NCI-H2227 treated with DMSO at 0.1 percent for 48 hours (cell line): Measurements from ENCODE around the gene ATP6V1F.

Source experiments
- DNase-seq: peaks from one replicate; lab custom pipeline; 2025; lab: John Stamatoyannopoulos, UW

Gene ATP6V1F

DNA sequence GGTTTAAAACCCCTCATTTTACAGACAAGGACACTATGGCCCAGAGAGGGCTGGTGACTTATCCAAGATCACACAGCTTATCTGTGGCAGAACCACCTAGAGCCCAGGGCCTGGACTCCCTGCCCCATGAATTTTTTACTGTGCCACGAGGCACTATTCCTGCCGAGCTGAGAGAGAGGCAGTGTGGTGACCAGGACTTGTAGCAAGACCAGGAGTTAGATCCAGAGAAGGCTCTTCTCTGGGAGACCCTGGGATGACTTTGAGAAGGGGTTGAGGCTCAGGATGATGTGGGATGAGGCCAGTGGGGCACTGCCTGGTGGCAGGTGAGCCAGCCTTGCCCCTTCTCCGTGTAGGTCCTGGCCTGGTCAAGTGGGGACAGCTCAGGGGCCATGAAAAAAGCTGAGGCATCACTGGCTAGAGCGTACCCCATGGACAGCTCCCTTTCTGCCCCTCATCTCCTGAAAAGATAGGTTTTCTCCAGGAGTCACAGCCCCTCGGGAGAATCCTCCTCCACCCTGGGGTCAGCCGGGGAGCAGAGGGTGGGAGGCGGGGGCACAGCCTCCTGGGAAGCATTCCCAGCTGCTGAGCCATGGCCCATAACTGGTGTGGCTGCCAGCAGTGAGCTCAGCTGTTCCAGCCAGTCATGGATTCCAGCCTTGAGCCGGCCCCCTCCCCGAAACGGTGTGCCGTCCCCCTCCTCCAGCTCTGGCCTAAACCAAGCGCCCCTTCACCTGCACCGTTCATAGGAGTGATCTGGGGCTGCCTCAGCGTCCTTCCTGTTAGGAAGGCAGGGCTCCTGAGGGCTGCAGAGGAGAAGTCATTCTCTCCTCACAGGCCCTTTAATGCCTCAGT, 26.6 kb upstream of the ATP6V1F start:
- no peak for DNase-seq

DNA sequence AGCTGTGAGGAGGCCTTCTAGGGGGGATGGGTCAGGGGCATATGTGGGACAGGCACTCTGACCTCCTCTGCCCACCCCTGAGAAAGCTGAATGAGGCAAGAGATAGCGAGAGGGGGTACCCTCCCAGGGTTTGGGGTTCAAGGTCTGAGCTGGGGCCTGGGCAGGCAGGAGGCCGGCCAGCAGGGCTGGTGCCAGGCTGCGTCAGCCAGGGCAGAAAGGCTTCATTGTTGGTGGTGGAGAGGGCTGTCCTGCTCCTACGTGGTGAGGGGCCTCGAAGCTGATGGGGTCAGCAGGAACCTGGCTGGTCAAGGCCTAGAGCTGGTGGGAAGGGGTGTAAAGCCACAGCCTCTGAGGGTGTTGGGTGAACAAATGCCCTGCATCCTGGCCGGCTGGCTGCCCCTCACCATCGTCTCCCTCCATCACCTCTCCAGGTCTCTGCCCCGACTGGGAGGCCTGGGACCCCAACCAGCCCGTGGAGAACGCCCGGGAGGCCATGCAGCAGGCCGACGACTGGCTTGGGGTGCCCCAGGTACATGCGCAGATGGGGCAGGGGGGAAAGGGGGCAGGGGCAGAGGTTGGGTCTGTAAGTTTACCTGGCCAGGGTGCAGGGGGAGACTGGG, 25.8 kb upstream of the ATP6V1F start:
- DNase-seq: no peak

DNA sequence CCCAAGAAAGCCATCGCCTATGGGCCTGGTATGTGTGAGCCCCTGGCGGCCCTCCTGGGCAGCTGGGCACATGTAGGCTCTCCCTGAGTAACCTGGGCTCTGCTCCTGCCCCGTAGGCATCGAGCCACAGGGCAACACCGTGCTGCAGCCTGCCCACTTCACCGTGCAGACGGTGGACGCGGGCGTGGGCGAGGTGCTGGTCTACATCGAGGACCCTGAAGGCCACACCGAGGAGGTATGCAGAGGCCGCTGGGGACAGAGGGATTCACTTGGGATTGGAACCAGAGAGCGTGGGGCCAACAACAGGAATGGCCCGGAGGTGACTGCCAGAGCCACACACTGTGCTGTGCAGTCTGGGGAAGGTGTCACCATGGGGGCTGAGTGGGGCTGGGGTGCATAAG, 25.1 kb upstream of the ATP6V1F start:
- no peak for DNase-seq

DNA sequence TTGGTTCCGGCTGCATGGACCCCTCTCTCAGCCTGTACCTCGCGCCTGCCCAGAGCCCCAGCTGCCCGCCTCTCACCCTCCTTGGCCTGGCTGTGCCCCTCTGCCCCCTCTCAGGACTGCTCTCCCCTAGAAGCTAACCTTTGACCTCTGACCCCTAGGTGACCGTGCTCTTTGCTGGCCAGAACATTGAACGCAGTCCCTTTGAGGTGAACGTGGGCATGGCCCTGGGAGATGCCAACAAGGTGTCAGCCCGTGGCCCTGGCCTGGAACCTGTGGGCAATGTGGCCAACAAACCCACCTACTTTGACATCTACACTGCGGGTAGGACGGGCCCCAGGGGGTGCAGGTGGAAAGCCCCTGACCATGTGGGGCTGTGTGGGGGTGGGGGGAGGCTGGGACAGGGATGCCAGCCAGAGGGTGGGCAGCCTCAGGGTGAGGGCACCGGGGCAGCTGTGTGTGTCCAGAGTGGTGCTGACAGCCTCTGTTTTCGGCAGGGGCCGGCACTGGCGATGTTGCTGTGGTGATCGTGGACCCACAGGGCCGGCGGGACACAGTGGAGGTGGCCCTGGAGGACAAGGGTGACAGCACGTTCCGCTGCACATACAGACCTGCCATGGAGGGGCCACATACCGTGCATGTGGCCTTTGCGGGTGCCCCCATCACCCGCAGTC, 24.4 kb upstream of the ATP6V1F start:
- DNase-seq: no peak

DNA sequence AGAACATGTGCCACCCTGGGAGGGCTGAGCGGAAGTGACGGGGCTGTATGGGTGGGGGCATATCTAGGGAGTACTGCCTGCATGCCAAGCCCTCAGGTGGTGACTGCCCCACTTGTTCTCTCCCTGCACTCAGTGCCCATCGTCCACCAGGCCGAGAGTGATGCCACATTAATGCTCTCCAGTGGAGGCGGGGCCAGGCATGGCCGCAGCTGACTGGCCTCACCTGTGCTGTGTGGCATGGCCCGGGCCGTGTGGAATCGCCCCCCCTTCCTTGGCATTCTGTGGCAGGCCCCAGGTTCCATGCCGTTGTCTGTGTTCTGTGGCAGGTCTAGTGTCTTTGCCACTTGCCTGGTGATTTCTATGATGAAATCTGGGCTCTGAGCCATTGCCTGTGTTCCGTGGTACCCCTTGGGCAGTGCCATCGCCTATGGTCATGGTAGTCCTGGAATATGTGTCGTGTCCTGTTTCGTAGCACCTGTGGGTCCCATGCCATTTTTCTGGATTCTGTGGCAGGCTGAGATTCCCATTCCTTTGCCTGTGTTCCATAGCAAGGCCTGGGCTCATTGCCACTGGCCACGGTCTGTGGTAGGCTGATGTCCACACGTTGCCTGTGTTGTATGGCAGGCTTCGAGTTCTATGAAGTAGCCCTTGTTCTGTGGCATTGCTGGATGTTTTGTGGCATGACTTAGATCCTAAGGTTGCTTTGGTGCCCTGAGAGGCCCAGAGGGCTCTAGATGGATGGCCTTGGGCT, 23.5 kb upstream of the ATP6V1F start:
- no peak for DNase-seq

DNA sequence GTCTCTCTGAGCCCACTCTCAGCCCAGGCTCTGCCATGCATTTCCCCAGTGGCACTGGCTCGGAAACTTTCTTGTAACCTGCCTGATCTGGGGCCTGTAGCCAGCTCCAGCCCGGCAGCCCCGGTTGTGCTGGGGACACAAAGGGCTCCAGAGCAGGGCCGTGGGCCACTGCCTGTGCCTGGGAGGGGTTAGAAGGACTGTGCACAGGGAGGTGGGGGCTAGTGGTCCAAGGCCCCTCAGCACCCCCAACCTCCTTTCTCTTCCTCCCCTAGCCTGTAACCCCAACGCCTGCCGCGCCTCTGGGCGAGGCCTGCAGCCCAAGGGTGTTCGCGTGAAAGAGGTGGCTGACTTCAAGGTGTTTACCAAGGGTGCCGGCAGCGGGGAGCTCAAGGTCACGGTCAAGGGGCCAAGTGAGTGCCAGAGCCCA, 22.9 kb upstream of the ATP6V1F start:
- DNase-seq: no peak

DNA sequence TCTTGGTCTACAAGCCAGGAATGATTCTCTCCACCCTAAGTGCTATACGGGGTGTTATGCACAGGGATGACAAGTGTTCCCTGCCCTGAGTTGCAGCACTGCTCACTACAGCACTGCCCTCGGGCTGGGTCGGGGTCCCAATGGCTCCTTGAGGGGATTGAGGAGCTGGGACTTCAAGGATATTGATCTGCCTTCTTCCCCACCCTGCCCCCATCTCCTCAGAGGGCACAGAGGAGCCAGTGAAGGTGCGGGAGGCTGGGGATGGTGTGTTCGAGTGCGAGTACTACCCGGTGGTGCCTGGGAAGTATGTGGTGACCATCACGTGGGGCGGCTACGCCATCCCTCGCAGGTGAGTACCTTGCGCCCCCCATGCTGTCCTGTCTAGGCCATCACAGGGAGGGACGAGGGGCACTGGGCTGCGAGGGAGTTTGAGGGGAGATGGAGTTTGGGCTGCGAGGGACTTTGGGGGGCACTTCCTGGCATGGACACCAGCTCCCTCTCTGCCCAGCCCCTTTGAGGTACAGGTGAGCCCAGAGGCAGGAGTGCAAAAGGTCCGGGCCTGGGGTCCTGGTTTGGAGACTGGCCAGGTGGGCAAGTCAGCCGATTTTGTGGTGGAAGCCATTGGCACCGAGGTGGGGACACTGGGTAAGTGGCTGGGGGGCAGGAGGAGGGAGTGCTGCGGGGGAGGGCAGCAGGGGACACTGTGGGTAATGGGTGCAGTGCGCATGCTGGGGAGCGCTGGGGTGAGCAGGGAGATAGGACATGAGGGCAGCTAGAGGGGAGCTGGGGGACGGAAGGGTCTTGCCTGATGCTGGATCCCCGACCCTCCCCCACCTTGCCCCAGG, 22.1 kb upstream of the ATP6V1F start:
- DNase-seq: no peak

DNA sequence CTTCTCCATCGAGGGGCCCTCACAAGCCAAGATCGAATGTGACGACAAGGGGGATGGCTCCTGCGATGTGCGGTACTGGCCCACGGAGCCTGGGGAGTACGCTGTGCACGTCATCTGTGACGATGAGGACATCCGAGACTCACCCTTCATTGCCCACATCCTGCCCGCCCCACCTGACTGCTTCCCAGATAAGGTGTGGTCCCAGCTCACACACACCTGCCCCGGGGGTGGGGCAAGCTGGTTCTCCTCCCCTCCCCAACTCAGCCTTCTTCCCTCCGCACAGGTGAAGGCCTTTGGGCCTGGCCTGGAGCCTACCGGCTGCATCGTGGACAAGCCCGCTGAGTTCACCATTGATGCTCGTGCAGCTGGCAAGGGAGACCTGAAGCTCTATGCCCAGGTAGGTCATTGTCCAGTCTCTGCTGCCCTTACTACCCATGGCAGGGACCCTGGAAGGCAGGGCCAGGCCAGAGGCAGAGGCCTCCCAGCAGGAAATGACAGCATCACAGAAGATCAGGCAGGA, 21.4 kb upstream of the ATP6V1F start:
- no peak for DNase-seq

DNA sequence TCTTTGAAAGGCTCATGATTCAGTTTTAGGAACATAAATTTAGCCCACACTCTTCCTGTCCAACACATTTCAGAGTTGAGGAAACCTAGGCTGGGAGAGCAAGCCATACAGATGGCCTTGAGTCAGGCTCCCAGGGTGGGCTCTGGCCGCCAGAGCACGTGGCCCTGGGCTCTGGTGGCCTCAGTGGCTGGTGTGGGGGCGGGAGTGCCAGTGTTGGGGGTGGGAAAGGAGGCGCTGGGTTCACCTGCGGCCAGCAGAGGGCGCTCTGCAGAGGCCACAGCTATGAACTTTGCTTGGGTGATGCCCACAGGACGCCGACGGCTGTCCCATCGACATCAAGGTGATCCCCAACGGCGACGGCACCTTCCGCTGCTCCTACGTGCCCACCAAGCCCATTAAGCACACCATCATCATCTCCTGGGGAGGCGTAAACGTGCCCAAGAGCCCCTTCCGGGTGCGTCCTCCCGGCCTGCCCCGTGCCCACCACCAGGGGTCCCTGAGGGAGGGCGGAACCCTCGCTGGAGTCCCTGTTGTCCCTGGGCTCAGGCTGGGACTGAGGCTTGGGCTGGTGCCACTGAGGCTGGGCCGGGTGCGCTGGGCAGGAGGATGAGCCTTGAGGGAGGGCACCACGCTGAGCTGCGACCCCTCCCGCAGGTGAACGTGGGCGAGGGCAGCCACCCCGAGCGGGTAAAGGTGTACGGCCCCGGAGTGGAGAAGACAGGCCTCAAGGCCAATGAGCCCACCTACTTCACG, 20.6 kb upstream of the ATP6V1F start:
- DNase-seq: no peak

DNA sequence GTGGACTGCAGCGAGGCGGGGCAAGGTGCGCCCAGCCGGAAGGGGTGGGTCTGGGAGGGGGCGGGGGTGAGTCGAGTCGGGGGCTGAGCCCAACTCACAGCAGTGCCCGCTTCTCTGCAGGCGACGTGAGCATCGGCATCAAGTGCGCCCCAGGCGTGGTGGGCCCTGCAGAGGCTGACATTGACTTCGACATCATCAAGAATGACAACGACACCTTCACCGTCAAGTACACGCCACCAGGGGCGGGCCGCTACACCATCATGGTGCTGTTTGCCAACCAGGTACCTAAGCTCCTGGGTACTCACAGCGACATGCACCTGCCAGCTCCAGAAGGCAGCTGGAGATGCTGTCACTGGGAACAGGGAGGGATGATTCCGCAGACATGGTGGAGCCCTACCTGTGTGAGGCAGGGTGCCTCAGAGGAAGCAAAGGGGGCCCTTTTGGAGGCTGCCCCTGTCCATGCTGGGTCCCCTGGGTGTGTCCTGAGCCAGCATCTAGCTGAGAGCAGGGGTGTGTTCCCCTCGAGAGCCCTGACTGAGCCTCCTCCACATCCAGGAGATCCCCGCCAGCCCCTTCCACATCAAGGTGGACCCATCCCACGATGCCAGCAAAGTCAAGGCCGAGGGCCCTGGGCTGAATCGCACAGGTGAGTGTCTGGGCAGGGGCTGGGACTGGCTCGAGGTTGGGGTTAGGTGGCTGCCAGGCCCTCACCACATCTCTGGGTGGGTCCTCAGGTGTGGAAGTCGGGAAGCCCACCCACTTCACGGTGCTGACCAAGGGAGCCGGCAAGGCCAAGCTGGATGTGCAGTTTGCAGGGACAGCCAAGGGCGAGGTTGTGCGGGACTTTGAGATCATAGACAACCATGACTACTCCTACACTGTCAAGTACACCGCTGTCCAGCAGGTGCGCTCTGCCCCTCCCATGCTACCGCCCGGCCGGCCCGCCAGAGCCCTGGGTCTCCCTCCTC, 19.7 kb upstream of the ATP6V1F start:
- no peak for DNase-seq

DNA sequence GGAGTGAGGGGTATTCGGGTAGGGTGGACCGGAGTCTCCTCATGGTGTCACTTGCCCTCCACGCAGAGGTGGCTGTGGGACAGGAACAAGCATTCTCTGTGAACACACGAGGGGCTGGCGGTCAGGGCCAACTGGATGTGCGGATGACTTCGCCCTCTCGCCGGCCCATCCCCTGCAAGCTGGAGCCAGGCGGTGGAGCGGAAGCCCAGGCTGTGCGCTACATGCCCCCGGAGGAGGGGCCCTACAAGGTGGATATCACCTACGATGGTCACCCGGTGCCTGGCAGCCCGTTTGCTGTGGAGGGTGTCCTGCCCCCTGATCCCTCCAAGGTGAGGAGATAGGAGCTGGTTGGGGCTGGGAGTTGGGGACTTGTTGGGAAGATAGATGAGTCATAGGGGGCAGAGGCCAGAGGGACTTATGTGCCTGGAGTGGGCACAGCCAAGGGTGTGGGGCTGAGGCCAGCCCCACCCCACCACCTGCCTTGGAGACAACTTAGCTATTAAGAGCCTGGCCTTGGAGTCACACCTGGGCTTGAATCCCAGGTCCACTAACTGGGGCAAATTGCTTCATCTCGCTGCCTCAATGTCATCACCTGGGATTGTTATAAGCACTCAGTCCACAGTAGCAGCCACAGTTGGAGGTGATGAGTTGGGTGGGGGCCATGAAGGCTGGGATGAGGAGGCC, 18.6 kb upstream of the ATP6V1F start:
- no peak for DNase-seq

DNA sequence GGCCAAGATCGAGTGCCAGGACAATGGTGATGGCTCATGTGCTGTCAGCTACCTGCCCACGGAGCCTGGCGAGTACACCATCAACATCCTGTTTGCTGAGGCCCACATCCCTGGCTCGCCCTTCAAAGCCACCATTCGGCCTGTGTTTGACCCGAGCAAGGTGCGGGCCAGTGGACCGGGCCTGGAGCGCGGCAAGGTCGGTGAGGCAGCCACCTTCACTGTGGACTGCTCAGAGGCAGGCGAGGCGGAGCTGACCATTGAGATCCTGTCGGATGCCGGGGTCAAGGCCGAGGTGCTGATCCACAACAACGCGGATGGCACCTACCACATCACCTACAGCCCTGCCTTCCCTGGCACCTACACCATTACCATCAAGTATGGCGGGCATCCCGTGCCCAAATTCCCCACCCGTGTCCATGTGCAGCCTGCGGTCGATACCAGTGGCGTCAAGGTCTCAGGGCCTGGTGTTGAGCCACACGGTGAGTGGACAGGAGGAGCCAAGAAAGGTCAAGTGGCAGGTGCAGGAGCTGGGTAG, 17.8 kb upstream of the ATP6V1F start:
- no peak for DNase-seq

DNA sequence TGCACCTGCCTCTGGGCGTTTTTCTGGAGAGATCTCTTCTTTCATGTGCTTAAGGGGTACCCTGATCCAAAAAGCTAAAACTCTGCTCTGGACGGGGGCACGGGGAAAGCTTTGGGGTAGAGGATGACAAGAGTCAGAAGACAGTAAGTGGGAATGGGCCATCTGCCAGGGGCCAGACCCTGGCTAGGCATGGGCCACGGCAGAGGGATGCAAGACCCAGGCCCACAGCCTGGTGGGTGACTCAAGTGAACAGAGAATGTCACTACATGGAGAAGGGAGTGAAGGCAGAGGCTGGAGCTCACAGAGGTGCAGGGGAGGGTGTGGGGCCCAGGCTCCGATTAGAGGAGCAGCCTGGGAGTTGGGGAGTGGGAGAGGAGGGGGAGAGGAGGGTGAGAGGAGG, 17.2 kb upstream of the ATP6V1F start:
- DNase-seq: no peak

DNA sequence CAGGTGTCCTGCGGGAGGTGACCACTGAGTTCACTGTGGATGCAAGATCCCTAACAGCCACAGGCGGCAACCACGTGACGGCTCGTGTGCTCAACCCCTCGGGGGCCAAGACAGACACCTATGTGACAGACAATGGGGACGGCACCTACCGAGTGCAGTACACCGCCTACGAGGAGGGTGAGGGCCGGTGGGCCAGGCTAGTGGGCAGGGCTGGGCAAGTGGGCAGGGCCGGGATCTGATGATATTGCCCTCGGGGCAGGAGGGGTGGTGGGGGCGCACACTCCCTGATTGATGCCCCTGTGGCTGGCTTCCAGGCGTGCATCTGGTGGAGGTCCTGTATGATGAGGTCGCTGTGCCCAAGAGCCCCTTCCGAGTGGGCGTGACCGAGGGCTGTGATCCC, 16.7 kb upstream of the ATP6V1F start:
- DNase-seq: no peak

DNA sequence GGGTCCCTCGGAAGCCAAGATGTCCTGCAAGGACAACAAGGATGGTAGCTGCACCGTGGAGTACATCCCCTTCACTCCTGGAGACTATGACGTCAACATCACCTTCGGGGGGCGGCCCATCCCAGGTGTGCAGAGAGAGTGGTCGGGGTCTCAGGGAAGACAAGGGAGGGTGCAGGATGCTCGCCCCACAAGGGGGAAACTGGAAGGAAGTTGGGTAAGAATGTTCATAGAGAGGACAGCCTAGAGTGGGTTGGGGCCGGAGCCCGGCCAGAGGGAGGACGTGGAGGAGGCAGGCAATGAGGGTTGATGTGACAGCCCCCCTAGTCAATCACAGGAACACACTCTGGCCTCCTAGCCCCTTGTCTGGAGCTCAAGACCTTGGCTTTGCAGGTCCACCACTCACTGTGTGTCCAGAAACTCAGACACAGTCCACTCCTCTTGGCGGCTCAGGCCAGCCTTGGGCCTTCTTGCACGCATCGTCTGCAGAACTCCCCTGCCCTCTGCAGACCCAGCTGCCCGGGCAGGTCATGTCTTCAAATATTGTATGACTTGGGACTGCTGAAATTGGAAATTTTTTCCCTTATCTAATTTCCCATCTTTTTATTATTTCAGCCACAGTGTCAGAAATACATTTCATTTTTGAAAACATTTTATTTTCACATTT, 15.7 kb upstream of the ATP6V1F start:
- DNase-seq: no peak

DNA sequence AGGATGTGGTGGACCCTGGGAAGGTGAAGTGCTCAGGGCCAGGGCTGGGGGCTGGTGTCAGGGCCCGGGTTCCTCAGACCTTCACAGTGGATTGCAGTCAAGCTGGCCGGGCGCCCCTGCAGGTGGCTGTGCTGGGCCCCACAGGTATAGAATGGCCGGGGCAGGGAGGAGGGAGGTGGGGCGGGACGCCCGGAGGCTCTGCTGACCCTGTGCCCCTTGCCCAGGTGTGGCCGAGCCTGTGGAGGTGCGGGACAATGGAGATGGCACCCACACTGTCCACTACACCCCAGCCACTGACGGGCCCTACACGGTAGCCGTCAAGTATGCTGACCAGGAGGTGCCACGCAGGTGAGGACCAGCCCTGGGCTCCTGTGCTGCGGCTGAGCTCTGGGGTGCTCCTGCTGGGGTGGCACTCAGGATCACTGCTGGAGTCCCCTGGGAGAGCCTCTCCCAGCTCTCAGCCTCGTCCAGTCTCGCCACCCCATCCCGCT, 14.9 kb upstream of the ATP6V1F start:
- DNase-seq: no peak

DNA sequence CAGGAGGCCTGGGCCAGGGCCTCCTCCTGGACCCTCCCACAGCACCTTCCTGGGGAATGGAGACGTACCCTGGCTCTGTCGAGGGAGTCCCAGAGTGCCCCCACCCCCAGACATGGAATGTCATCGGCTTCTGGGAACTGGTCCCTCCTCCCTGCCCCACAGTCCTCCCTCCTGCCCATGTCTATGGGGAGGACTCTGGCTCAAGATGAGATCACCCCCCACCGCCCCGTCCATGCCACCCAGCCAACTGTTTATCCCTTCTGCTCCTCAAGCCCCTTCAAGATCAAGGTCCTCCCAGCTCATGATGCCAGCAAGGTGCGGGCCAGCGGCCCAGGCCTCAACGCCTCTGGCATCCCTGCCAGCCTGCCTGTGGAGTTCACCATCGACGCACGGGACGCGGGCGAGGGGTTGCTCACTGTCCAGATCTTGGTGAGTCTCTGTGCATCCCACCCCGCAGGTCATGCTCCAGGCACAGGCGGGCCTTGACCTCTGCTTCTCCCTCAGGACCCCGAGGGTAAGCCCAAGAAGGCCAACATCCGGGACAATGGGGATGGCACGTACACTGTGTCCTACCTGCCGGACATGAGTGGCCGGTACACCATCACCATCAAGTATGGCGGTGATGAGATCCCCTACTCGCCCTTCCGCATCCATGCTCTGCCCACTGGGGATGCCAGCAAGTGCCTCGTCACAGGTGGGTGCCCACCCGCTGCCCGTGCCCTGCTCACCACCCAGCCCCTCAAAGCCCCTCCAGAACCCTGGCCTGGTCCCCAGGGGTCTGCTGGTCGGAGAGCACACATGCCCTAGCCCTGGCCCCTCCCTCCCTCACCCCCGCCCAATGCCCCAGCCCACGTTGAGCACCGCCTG, 14.1 kb upstream of the ATP6V1F start:
- DNase-seq: no peak
